Ammon's horn (tissue), 1 donor: ENCODE results near the gene TBX2.
"Not testable (repeated sequence)": the region's sequence is repeated elsewhere in the genome, so short reads cannot be mapped to it uniquely, and the experiment has no call there.

Source experiments
- DNase-seq: peaks from one replicate; pipeline ENCODE4 v3.0.0-alpha.2; 2016; ENCODE audit warnings: low spot score

Gene TBX2

GRCh38 chr17:61431594-61432311, 32.1 kb downstream of the TBX2 start:
- no peak for DNase-seq

DNA sequence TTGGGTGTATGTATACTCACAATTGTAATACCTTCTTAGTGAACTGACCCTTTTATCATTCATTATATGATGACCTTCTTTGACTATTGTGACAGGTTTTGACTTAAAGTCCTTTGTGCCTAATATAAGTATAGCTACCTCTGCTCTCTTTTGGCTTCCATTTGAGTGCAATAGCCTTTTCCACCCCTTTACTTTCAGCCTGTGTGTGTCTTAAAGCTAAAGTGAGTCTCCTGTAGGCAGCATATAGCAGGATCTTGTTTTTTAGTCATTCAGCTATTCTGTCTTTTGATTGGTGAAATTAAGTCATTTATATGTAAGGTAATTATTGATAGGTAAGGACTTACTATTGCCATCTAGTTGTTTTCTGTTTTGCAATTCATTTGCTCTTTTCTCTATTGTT, 36.6 kb downstream of the TBX2 start:
- DNase-seq: no peak

- no peak for DNase-seq
These were observed 37.5 kb downstream of the TBX2 start for GRCh38 chr17:61436995-61437704.

GRCh38 chr17:61440697-61441096, 41.1 kb downstream of the TBX2 start:
- no peak for DNase-seq

DNA sequence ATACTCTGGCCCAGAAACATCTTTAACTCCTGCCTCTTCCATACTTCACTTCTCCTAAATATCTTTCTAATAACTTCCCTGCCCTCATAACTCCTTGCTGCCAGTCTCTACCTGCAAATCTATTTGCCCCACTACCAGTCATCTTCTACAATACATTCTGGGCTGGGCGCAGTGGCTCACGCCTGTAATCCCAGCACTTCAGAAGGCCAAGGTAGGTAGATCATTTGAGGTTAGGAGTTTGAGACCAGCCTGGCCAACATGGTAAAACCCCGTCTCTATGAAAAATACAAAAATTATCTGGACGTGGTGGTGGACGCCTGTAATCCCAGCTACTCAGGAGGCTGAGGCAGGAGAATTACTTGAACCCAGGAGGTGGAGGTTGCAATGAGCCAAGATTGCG, 41.9 kb downstream of the TBX2 start:
- DNase-seq: not testable (repeated sequence)

DNA sequence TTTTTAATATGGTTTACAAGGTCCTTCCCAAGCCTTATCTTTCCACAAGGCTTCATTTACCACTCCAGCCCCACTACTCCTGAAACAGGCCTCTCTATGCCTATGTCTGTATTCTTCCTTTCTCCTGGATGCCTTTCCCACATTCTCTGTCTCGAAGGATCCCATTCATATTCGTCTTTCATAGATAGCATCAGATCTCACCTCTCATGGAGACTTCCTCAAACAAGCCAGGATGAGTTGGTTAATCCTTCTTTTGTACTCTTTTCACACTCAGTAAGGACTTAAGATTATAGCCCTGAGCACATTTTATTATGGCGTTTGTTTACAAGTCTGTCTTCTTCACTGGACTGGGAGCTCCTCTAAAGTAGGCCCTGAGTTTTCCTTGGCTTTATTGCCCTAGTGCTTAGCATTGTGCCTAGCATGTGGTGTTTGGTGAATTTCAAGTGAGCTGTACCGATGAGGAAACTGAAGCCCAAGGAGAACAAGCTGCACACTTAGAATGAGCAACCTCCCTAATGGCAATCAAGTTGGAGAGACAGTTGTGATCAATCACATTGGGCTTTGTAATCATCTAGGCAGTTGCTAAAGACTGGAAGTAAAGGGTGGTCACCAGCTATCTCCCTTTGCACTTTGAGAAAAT, 42.6 kb downstream of the TBX2 start:
- no peak for DNase-seq

- DNase-seq: no peak
These were observed 43.3 kb downstream of the TBX2 start for GRCh38 chr17:61442878-61443474.

- DNase-seq: no peak
These were observed 43.8 kb downstream of the TBX2 start for GRCh38 chr17:61443475-61443882.

GRCh38 chr17:61444075-61444474, 44.4 kb downstream of the TBX2 start:
- DNase-seq: no peak

GRCh38 chr17:61444831-61445230, 45.2 kb downstream of the TBX2 start:
- no peak for DNase-seq

GRCh38 chr17:61447358-61447757, 47.7 kb downstream of the TBX2 start:
- DNase-seq: no peak

GRCh38 chr17:61448042-61448441, 48.4 kb downstream of the TBX2 start:
- no peak for DNase-seq

GRCh38 chr17:61449140-61449539, 49.5 kb downstream of the TBX2 start:
- not testable (repeated sequence) for DNase-seq

DNA sequence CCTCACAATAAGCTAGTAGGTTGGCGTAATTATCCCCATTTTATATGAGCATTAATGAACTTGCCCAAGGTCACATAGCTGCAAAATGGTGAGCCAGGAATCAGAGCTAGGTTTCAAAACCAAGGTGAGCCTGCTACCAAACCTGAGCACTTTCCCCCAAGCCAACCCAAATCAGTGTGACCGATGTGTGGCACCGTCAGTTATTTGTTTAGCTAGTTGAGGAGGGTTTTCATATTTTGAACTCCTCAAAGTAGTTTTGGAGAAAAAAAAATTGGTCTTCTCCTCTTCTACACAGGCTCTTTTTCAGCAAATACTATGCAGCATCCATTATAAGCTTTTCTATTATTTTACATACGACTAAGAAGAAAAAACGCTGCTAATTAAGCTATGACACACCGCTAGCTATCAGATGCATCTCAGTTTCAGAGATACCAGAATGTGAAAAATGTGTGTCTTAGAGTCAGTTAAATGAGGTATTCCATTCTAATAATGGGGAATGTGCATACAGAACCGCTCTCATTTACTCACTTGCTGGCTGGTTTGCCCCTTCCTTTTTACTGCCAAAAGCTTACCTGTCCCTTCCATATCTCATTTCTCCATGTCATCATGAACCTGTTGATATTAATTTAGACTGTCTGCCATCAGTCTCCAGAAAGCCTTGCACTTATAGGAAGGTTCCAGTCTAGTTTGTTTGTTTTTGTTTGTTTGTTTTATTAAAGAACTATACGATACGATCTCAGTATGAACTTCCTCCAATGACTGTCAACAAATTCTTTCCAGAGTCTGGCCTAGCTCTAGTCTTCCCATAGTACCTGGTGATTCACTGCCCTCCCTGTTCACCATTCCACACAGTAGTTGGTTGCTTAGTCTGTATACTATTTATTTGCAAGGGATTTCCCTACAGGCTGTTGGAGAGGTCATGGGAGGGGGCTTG, 50.3 kb downstream of the TBX2 start:
- no peak for DNase-seq

DNA sequence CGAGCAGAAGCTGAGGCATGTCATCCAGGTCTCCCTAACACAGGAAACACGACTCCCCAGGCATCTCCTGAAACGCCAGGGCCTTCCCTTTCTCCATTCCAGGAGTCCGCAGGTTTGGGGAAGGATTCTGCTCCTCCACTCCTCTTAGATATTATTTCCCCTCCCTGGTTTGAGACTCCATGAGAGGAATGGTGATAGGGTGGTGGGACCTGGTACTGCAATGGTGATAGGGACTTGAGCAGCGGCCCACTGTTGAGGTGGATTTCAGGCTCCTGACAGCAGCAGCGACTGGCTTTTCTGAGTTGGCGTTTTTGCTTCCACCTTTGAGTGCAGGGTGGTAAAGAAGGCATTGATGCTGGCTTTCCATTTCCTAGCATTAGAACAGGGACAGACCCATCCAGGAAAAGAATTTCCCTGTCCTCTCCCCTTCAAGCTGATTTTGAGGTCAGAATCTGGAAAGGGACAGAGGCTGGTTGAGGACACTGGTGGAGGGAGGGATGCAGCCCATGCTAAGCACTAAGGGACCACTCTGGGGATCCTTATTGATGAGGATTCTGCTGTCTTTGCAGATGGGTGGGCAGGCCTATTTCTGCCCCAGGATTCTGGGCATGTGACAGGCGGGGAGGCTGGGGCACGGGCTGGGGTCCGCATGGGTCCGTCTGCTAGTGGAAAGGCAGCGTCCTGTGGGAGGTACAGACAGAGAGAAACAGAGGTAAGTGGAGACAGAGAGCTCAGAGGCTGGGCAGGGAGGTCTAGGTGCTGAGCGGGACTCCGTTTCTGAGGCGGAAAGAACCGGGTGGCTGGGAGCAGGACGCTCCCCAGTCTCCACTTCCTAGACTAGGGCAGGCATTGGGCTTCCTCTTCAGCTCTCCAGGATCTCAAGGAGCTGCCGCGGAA, 51.2 kb downstream of the TBX2 start:
- DNase-seq: no peak

DNA sequence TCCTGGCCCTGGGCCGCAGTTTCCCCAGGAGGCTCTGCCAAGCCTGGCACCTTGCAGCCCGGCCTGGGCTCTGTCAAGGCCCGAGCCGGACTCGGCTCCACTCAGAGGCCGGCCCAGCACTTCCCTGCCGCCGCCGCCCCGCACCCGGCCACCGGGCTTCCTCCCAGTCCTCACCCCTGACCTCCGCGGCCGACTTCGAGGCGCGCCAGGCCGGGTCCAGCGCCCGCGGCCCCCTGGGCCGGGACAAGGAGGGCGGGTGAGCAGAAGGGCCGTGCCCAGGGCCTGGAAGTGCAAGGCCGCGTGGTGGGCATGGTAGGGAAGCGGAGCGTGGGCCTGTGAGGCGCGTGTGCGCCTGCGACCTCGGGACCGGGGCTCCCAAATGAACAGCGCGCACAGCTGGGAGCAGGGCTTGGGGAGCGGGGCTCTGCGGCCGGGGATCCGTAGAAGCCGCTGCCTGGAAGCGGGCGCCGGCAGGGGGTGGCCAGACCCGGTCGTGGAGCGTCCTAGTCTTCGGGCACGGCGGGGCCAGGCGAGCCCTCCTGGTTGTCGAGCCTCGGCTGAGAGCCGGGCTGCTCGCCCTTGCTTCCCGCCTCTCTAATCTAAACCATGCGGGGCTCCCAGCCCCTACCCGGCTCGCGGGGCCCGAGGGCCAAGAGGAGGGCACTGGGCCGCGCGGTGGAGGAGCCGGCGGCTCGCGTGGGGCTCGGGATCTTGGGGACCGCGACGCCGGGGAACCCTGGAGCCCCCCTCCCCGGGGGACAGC, 52.1 kb downstream of the TBX2 start:
- no peak for DNase-seq

- DNase-seq: no peak
These were observed 53.0 kb downstream of the TBX2 start, which contains the start of gene TBX4 for GRCh38 chr17:61452301-61453290. TSS of gene TBX4 (plus strand) at chr17:61452422. CDS start at chr17:61456491, 4,069 bp downstream.

- DNase-seq: no peak
These were observed 54.1 kb downstream of the TBX2 start for GRCh38 chr17:61453566-61454380.
